Peyer's patch (tissue), 4 donors: ENCODE results near the gene APOL5. TPM values are rescaled to one million over a fixed set of nuclear protein-coding genes. Genes with fewer than 3 reads are reported as not detected.
A peak's percentile ranks its signal among the peaks of the same experiment; 100 is the strongest.

ENCODE experiments used
- DNase-seq, 3 donors: peaks; one replicate each; pipeline ENCODE4 v3.0.0-alpha.2; 2017 to 2019
- H3K27ac ChIP-seq, 4 donors: fragments of 200-600 bp; sonication (generic); one replicate each; pipeline ENCODE4 v1.5.1; 2016 to 2019
- H3K27me3 ChIP-seq, 2 donors: fragments of 200-600 bp; sonication (generic); one replicate each; pipeline ENCODE4 v1.5.1; 2019
- H3K36me3 ChIP-seq, 3 donors: fragments of 200-600 bp; sonication (generic); one replicate each; pipeline ENCODE4 v1.5.1; 2016 to 2019
- H3K4me1 ChIP-seq, 4 donors: fragments of 200-600 bp; sonication (generic); one replicate each; pipeline ENCODE4 v1.5.1; 2016 to 2019
- H3K4me3 ChIP-seq, 4 donors: fragments of 200-600 bp; sonication (generic); 1 replicate in 3 of 4; 2 replicates in 1 of 4; pipeline ENCODE4 v1.5.1; 2016 to 2019; ENCODE audit warnings: mild to moderate bottlenecking in 1 of 4
- H3K9me3 ChIP-seq, 4 donors: fragments of 200-600 bp; sonication (generic); one replicate each; pipeline ENCODE4 v1.5.1; 2016 to 2019; ENCODE audit warnings: mild to moderate bottlenecking in 1 of 4
- CTCF ChIP-seq, 6 experiments: fragments of 450-650 bp in 4 of 6; fragments of 200-600 bp in 2 of 6; sonication (generic) in 1 of 6; IDR thresholded peaks; one replicate each; pipeline ENCODE4 v1.5.1; 2017 to 2019; ENCODE audit warnings: antibody characterized with exemption in 6 of 6, mild to moderate bottlenecking in 3 of 6, moderate library complexity in 1 of 6
- POLR2A ChIP-seq, 2 donors: fragments of 450-650 bp; IDR thresholded peaks; one replicate each; pipeline ENCODE4 v1.5.1; 2017; ENCODE audit warnings: antibody characterized with exemption in 2 of 2, mild to moderate bottlenecking in 2 of 2, moderate library complexity in 2 of 2
- total RNA-seq, 4 donors: library from RNA; depleted of rRNA; stranded (reverse); fragments of >200 nt; gene quantifications; one replicate each; pipeline ENCODE4 v1.1.0, GENCODE V29; 2016

APOL5 gene
- total RNA-seq, 4 donors from 2014 or later, result not detected

GRCh38 chr22:35726933-35727332 is 9.3 kb downstream of the APOL5 start:
- no peaks in the 10 kb centered on the region for H3K36me3 ChIP-seq
- no peak overlapping the region for H3K27ac ChIP-seq
- H3K4me1 ChIP-seq, result peaks cover 0 to 5% (median 0%) of the 10 kb centered on the region in 4 donors
- H3K27me3 ChIP-seq, result no peaks in the 10 kb centered on the region
- no peak for TF ChIP-seq CTCF (IDR thresholded peaks at IDR 0.05)
- no peak for TF ChIP-seq POLR2A (IDR thresholded peaks at IDR 0.05)
- H3K4me3 ChIP-seq, result no peak overlapping the region
- no peaks in the 10 kb centered on the region for H3K9me3 ChIP-seq
- no peak for DNase-seq

GRCh38 chr22:35727436-35727835 is 9.8 kb downstream of the APOL5 start:
- TF ChIP-seq POLR2A (IDR thresholded peaks at IDR 0.05) (no peak), CTCF (IDR thresholded peaks at IDR 0.05) (no peak)
- DNase-seq, result no peak
- no peaks in the 10 kb centered on the region for H3K36me3 ChIP-seq
- no peaks in the 10 kb centered on the region for H3K9me3 ChIP-seq
- H3K4me1 ChIP-seq, result peaks cover 0 to 5% (median 0%) of the 10 kb centered on the region in 4 donors
- H3K27ac ChIP-seq, result no peak overlapping the region
- H3K27me3 ChIP-seq, result no peaks in the 10 kb centered on the region
- H3K4me3 ChIP-seq, result no peak overlapping the region

- Histone ChIP-seq H3K4me3 (no peak overlapping the region), H3K9me3 (no peaks in the 10 kb centered on the region), H3K27me3 (no peaks in the 10 kb centered on the region), H3K36me3 (no peaks in the 10 kb centered on the region), H3K4me1 (peaks cover 0 to 16% (median 0%) of the 10 kb centered on the region in 4 donors), H3K27ac (peak overlapping the region in 3 of 4 donors; percentile 19 to 72 (median 27))
- TF ChIP-seq POLR2A (IDR thresholded peaks at IDR 0.05), result no peak
- TF ChIP-seq CTCF (IDR thresholded peaks at IDR 0.05), result peak in 4 of 6 experiments; percentile 12 to 57 (median 42)
- peak in 2 of 3 donors; percentile 90 to 92 for DNase-seq
Observed at GRCh38 chr22:35728639-35729308, 11.1 kb downstream of the APOL5 start.

GRCh38 chr22:35729309-35729698 is 11.6 kb downstream of the APOL5 start:
- Histone ChIP-seq H3K9me3 (no peaks in the 10 kb centered on the region), H3K4me1 (peaks cover 0 to 20% (median 0%) of the 10 kb centered on the region in 4 donors), H3K4me3 (no peak overlapping the region), H3K27me3 (no peaks in the 10 kb centered on the region), H3K36me3 (no peaks in the 10 kb centered on the region), H3K27ac (peak overlapping the region in 2 of 4 donors; percentile 25 to 72)
- TF ChIP-seq POLR2A (IDR thresholded peaks at IDR 0.05) (no peak), CTCF (IDR thresholded peaks at IDR 0.05) (no peak)
- no peak for DNase-seq

GRCh38 chr22:35731321-35731720 is 13.6 kb downstream of the APOL5 start:
- H3K4me3 ChIP-seq, result no peak overlapping the region
- TF ChIP-seq POLR2A (IDR thresholded peaks at IDR 0.05) (no peak), CTCF (IDR thresholded peaks at IDR 0.05) (no peak)
- H3K9me3 ChIP-seq, result no peaks in the 10 kb centered on the region
- H3K36me3 ChIP-seq, result no peaks in the 10 kb centered on the region
- no peaks in the 10 kb centered on the region for H3K27me3 ChIP-seq
- DNase-seq, result no peak
- no peak overlapping the region for H3K27ac ChIP-seq
- peaks cover 0 to 20% (median 0%) of the 10 kb centered on the region in 4 donors for H3K4me1 ChIP-seq
